NCI-H1417 treated with DMSO at 0.1 percent for 48 hours (cell line): Measurements from ENCODE around the gene ADGRD2.

Source experiments
- DNase-seq: peaks from one replicate; lab custom pipeline; 2025; lab: John Stamatoyannopoulos, UW

The ADGRD2 gene

GRCh38 chr9:124498040-124498439 is 47.8 kb downstream of the ADGRD2 start:
- no peak for DNase-seq

GRCh38 chr9:124498499-124499146 is 48.4 kb downstream of the ADGRD2 start:
- DNase-seq: no peak

GRCh38 chr9:124499216-124499615 is 49.0 kb downstream of the ADGRD2 start:
- no peak for DNase-seq

GRCh38 chr9:124500028-124500795 is 50.0 kb downstream of the ADGRD2 start:
- no peak for DNase-seq

GRCh38 chr9:124500796-124501611 is 50.8 kb downstream of the ADGRD2 start:
- DNase-seq: no peak

- no peak for DNase-seq
Measured at GRCh38 chr9:124501771-124502320, 51.6 kb downstream of the ADGRD2 start.

GRCh38 chr9:124502711-124503702 is 52.8 kb downstream of the ADGRD2 start:
- DNase-seq: no peak

- DNase-seq: no peak
Measured at GRCh38 chr9:124503713-124504529, 53.7 kb downstream of the ADGRD2 start.

GRCh38 chr9:124504530-124505005 is 54.3 kb downstream of the ADGRD2 start:
- no peak for DNase-seq

GRCh38 chr9:124505006-124505900 is 55.0 kb downstream of the ADGRD2 start:
- no peak for DNase-seq

- DNase-seq: no peak
Measured at GRCh38 chr9:124505901-124506346, 55.7 kb downstream of the ADGRD2 start.

- no peak for DNase-seq
Measured at GRCh38 chr9:124506433-124506832, 56.2 kb downstream of the ADGRD2 start.

GRCh38 chr9:124506931-124507879 is 57.0 kb downstream of the ADGRD2 start, which contains the start of gene NR5A1:
TSS of gene NR5A1 (minus strand) at chr9:124507399. CDS start at chr9:124503395, 4,004 bp downstream.
- DNase-seq: no peak

- no peak for DNase-seq
Measured at GRCh38 chr9:124507880-124508423, 57.7 kb downstream of the ADGRD2 start.

- DNase-seq: no peak
Measured at GRCh38 chr9:124510650-124511425, 60.6 kb downstream of the ADGRD2 start.

- no peak for DNase-seq
Measured at GRCh38 chr9:124511426-124511840, 61.2 kb downstream of the ADGRD2 start.
